ENCODE results near the gene MPC1L. TPM values are rescaled to one million over a fixed set of nuclear protein-coding genes. Genes with fewer than 3 reads are reported as not detected.

The MPC1L gene
- total RNA-seq, 1 experiment from 2014 or later: not detected

DNA sequence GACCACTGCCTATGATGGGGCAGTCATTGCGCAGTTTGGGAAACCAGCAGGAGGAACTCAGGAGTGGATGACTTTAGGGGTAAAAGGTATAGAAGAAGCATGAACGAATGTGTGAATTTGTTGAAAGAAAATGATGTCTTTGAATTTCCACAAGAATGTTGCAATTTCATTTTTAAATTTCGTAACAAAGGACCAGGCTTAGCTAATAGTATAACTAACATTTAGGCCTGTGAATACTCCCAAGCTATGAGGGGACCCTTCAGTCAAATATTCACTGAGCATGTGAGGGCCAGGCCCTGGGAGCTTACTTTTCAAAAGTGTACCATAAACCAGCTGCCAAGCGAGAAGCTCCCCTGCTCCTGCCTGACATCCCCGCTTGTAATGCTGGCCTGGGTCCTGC is 5.3 kb downstream of the MPC1L start:
- DNase-seq (ENCODE audit: low read depth): no peak

DNA sequence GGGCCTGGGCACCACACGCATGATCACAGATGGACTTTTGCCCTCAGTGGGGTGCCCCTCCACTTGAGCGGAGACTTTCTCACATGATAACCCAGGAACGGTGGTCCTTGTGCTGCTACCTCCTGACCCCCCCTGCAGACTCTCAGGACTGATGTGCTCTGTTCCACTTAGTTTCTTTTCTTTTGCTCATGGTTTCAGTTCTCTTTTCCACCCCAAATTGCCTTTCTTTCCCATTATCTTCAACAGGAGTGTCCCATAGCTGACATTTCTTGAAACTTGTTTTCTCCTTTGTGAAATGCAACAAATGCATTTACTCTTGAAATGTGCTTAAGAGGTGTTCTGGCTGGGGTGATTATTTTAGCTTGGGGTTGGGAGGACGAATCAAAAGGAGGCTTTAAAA is 9.0 kb downstream of the MPC1L start:
- no peak for DNase-seq (ENCODE audit: low read depth)

DNA sequence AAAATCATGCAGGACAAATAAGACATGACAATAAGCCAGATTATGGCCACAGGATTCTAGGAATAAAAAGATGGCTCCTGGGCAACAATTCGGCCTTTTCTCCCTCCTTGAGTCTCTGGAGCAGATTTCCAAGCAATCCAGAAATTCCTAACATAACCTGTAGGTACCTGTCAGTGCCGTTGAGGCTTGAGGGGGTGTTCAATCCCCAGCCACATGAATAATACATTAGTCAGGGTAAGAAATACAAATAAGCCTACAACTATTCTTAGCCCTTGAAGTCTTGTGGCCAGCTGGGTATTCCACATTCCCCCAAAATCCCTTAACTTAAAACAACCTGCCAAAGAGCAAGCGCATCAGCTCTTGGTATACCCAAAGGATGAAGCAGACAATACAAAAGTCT is 14.5 kb downstream of the MPC1L start:
- DNase-seq (ENCODE audit: low read depth): no peak

DNA sequence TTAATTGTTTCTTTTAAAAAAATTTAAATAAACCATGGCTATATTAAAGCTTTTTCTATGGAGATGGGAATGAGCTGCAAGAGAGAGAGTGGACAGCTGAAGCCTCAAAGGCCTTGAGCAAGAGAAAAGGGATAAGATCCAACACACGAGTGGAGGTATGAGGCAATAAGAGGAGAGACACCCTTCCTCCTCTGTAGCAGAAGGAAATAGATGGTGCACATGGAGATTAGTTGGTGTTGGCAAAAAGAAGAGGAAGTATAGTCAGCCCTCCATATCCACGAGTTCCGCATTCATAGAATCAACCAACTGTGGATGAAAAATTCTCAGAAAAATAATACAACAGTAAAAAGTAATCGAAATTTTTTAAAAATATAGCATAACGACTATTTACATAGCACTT is 20.9 kb downstream of the MPC1L start:
- peak; percentile 26 for DNase-seq (ENCODE audit: low read depth)

DNA sequence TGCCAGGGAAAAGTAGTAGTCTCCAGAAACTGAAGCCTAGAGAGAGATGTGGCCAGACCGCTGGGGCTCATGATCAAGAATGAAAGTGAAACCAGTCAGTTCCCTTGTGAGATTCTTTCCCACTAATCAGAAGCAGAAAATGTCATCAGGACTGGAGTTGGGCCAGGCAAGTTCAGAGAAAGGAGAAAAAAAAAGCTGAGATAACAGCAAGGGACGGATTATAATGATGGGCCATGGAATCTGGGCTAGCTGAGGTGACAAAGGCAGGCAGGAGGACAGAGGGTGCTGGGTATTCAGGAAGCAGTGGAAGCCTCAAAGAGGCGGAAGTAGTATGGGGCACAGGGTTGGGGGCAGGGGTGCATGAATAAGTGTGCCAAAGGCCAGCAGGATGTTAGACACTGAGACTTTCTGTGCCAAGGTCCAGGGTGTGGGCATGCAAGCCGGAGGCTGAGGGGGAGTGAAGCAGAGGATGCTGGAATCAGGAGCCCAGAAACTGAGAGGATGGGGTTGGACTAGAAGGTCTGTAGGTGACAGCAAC is 21.7 kb downstream of the MPC1L start:
- peak; percentile 86 for DNase-seq (ENCODE audit: low read depth)

DNA sequence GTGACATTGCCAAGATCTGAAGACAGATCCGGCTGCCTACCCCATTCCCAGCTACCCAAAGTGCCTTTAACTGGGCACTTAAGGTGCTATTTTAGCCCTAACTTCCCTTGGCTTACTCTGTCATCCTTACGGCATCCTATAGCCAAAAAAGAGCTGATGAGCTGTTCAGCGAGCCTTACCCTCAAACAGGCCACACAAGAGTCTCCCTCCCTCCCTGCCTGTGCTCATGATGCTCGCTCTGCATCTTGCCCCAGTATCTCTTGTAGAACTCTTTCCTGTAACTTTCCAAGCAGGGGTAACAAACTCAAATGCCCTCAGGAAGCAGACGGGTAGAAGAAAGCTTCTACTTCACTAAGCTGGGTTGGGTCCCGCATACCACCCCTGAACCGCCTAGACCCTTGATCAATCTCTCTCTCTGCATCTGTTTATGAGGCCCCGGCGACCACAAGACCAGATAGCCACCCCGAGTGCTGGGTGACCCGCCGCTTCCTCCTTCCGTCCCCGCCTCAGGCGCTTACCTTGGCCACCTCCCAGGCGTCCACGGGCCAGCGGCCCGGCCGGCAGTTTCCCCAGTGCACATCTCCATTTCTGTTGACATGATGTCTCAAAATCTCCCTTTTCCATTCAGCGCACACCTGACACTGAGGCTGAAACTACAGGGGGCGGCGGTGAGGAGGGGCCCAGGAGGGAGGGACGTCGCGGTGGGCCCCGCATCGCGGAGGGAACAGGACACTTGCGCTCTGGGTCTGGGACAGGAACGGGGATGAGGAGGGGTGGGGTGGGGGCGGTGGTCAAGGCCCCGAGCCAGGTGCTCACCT is 23.5 kb downstream of the MPC1L start:
- DNase-seq (ENCODE audit: low read depth): peak; percentile 63

DNA sequence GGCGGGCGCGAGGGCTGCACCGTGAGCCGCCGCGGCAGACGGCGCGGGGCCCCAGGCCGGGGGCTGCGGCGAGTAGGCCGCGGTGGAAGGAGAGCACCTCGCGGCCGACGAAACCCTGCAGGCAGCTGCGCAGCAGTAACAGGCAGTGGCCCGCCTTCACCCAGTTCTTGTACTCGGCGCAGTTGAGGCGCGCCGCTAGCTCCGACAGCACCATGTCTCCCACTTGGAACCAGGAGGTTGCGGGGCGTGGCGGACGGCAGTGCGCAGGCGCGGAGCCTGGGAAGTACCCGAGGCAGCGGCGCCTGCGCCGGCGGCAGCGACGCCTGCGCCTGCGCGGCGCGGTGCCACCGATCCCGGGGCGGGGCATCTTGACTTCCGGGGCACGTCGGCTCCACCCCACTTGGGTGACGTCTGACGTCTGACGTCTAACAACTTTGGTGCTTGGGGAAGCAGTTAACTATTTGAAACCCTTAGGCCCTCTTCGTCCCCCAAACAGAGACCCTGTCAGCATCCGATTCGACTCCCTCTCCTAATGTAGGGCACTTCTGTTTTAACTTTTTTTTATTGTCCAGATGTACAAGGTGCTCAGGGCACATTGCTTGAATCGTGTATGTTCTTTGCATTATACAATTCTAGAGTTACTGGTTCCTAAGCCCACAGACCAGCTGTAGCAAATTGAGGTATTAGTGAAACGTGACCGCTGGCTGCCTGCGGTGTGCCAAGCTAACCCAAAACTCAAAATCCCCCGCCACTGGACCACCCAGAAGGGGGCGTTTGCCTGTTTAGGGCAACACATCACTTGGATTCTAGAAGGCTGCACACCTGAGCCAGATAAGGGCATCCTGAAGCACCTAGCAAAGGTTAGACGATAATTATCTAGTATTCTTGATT is 24.3 kb downstream of the MPC1L start, which contains the start of gene CXorf38:
Gene CXorf38, minus strand, starts transcription at position 255 of the 891 bp plus-strand sequence. Its CDS starts 41 bp downstream, at position 214.
- peak; percentile 87 for DNase-seq (ENCODE audit: low read depth)

DNA sequence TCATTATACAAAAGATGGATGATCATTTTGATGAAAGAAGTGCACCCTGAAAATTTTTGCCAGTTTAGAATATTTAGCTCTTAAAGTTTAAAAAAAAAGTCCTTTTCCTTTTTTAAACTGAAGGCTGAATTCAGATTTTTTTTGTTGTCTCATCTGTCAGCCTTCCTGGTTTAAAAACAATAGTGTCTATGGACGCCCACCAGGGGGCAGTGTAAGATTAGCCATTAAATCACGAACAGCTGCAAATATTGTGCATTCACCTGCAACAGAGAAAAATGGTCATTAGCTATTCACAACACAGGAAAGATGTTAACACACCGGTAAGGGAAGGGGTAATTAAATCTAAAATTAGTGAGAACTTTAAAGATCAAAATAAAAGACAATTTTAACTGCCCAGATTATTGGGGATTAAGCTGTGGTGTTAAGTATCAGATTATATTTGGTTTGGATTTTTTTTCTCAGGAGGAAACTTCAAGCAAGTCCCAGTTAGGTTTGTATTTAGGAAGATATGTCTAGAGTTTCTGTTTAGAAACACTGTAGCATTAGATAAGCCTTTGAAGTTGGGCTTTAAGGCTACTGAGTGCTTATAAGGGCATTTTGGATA is 28.5 kb downstream of the MPC1L start:
- DNase-seq (ENCODE audit: low read depth): peak; percentile 58

DNA sequence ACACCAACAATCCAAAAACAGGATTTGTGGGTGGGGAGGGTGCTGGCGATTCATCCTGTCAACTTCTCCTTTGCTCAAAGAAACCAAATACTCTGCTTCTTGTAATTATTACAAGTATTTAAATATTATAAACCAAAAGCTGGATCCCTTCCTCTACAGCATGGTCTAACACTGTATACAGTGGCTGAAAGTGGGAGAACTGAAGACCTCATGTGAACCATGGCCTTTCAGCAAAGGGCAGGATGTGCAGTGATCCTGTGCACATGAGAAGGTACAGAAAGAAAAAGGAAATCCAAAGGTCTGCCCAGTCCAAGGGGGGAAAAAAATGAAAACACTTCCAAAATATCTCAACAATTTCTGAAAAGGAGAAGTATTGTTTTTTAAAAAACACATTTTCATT is 29.4 kb downstream of the MPC1L start:
- no peak for DNase-seq (ENCODE audit: low read depth)

DNA sequence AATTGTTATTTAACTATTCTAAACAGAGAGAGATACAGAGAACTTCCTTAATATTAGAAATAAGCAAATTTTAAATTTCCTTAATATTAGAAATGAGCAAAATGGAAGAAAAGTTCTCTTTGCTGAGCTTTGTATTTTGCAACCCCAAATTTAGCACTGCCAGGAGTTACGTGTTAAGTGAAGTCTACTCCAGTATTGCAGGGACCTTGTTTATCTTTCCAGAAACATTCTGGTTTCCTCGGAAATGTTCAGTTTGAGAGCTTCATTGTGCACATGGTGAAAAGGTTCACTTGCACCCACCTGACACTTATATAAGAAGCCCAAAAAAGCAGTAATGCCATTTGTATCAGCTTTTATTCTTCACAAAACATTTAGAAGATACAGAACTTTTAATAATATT is 30.3 kb downstream of the MPC1L start:
- DNase-seq (ENCODE audit: low read depth): no peak

DNA sequence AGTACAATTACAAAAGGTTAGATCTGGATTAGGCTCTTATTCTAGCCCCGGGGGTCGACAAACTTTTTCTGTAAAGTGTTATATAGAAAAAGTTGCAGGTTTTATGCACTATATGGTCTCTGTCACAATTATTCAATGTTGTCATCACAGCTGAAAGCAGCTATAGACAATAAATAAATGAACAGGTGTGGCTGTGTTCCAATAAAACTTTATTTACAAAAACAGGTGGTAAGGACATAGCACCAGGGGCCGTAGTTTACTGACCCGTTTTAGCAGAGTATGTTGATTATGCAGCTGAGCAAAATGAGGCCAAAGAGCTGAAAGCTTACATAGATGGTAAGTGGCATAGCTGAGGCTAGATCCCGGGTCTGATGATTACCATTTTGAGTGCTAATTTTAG is 37.2 kb downstream of the MPC1L start:
- DNase-seq (ENCODE audit: low read depth): no peak

DNA sequence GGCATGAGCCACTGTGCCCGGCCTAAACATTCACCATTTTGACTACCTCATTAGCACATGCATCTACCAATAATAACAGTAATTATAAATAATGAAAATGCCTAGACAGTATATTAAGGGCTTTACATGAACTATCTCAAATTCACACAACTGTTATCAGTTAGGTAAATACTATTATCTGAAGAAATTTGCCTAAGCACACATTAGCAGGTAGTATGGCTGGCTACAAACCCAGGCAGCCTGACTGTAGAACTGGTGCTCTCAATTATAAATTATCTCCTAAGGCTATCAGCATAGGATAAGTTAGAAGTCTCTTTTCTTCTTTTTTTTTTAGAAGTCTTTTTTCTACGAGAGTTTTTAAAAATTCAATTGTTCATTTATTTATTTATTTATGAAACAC is 38.3 kb downstream of the MPC1L start:
- no peak for DNase-seq (ENCODE audit: low read depth)

DNA sequence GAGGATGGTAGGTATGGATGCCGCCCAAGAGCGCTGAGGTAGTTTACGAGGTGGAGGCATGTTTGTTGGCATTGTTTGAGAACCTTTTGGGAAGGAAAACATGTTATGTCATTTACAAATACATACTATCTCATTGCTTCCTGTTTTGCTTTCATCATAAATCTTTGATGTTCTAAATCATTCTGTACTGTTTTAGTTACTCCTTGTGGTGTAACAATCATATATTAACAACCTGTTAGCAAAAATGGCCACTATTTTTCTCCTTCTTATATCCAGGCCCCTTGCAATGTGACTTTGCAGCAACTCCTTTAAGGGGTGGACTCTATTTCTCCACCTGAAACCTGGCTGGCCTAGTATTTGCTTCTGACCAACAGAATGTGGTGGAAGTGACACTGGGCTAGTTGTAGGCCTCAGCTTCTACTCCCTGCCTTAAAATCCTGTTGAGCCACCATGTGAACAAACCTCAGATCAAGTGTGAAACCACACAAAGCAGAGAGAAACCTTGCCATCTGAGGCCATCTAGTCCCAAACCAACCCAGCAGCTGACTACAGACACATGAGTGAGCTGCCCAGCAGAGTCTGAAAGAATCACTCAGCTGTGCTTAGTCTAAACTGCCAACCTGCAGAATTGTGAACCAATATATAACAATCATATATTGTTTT is 40.0 kb downstream of the MPC1L start:
- no peak for DNase-seq (ENCODE audit: low read depth)

DNA sequence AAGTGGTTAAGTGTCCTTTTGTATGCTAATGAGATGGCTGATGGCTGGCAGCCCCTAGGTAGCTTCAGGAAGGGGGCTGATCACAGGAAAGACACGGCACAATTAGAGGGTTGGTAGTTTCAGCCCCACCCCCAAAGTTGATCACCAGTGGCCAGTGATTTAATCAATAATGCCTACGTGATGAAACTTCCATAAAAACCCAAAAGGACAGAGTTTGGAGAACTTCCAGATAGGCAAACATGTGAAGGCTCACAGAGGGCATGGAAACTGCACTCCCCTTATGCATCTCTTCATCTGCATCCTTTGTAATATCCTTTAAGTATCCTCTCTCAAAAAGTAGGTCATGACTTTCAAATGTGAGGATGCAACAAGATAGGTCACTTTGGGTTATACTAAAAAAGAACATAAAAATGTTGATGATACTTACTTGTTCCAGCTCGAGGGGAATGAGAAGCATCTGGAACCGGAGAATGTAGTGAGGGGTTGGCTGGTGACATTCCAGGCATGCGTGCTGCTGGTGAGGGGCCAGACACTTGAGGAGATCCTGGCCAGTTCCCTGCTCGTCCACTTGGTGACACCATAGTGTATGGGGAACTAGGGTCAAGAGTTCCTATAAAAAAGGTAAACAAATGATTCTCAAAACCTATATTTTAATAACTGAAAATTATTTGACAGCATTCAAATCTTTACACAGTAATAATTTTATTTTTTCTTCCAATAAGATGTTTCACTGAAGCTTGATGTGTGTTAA is 40.8 kb downstream of the MPC1L start:
- no peak for DNase-seq (ENCODE audit: low read depth)

DNA sequence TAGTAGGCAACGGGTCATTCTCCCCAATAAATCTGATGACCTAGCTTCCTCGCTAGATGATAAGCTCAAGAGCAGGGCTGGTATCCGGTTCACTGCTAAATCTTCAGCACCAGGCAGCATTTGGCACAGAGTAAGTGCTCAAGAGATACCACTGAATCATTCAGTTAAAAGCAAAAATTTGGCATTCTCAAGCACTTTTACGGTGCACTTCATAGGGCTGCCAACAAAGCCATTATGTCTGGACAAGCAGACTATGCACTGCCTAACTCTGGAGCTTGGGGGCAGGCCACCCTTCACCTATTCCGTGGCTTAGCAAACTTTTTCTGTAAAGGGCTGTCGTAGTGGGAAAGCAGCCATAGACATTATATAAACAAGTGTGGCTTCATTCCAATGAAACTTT is 47.9 kb downstream of the MPC1L start:
- no peak for DNase-seq (ENCODE audit: low read depth)

Other genes starting within 250 kb of the MPC1L start
- 181 and 233 TPM in 2 replicates for gene ATP6AP2, start 42.5 kb upstream of the MPC1L start, total RNA-seq (2014; rRNA removed; shearing (Covaris generic))
- 18.9 and 25.5 TPM in 2 replicates for gene CXorf38, start 24.1 kb downstream of the MPC1L start, total RNA-seq (2014; rRNA removed; shearing (Covaris generic))
- 22.2 and 41.7 TPM in 2 replicates for gene MED14, start 112.1 kb downstream of the MPC1L start, total RNA-seq (2014; rRNA removed; shearing (Covaris generic))